ENCODE measurements around the gene UPF2. TPM values are rescaled to one million over a fixed set of nuclear protein-coding genes. Genes with fewer than 3 reads are reported as not detected.
"Not testable (repeated sequence)": the region's sequence is repeated elsewhere in the genome, so short reads cannot be mapped to it uniquely, and the experiment has no call there.

Gene UPF2
- total and polyA plus RNA-seq, 9 donors = 14.4 to 23.0 (median 19.1) TPM

DNA sequence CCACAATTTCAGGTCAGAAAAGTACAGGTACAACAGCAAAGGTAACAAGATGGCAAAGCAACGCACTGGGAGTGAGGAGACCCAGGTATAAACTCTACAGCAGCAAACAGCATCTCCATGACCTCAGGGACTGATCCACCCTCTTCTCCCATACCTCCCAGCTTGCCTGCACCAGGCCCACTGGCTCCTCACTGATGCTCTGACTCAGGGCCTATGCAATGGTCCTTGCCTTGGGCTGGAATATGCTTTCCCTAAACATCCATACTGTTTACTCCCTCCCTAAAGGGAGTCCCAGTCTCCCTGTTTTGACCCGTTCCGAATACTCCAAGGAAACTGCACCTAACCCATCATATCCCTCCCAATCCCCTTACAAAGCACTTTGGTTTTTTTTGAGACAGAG, 60.4 kb downstream of the UPF2 start:
- no peak overlapping the region for H3K4me3 ChIP-seq (ENCODE audit: low read length)
- H3K36me3 ChIP-seq (ENCODE audit: control insufficient read depth, insufficient read depth, low read length) = peaks cover 14% of the 10 kb centered on the region
- H3K9me3 ChIP-seq (replicated peaks; ENCODE audit: control insufficient read depth, low read depth, low read length) = no peaks in the 10 kb centered on the region
- WGBS (ENCODE audit: insufficient coverage) = 91% methylated on average over 2 of the region's 3 CpGs
- no peak for DNase-seq
- no peaks in the 10 kb centered on the region for H3K4me1 ChIP-seq (ENCODE audit: control insufficient read depth, insufficient read depth, low read length)
- no peak overlapping the region for H3K27ac ChIP-seq (ENCODE audit: low read length)
- H3K27me3 ChIP-seq (ENCODE audit: control insufficient read depth, insufficient read depth, low read length) = no peaks in the 10 kb centered on the region

GRCh38 chr10:11975795-11976194, 66.8 kb downstream of the UPF2 start:
- Histone ChIP-seq H3K4me1 (ENCODE audit: control insufficient read depth, insufficient read depth, low read length) (no peaks in the 10 kb centered on the region), H3K27me3 (ENCODE audit: control insufficient read depth, insufficient read depth, low read length) (no peaks in the 10 kb centered on the region), H3K9me3 (replicated peaks; ENCODE audit: control insufficient read depth, low read depth, low read length) (no peaks in the 10 kb centered on the region), H3K36me3 (ENCODE audit: control insufficient read depth, insufficient read depth, low read length) (peaks cover 20% of the 10 kb centered on the region), H3K27ac (ENCODE audit: low read length) (no peak overlapping the region), H3K4me3 (ENCODE audit: low read length) (no peak overlapping the region)
- WGBS (ENCODE audit: insufficient coverage) = no CpG with 5 or more reads among the region's 5 CpGs
- DNase-seq = no peak

- H3K27me3 ChIP-seq (ENCODE audit: control insufficient read depth, insufficient read depth, low read length); H3K27ac ChIP-seq (ENCODE audit: low read length); H3K9me3 ChIP-seq (replicated peaks; ENCODE audit: control insufficient read depth, low read depth, low read length); H3K4me3 ChIP-seq (ENCODE audit: low read length); H3K4me1 ChIP-seq (ENCODE audit: control insufficient read depth, insufficient read depth, low read length); DNase-seq: not testable (repeated sequence)
- 94% methylated on average over 2 of the region's 7 CpGs for WGBS (ENCODE audit: insufficient coverage)
- H3K36me3 ChIP-seq (ENCODE audit: control insufficient read depth, insufficient read depth, low read length) = peaks cover 14% of the 10 kb centered on the region
Measured at GRCh38 chr10:11972523-11972922, 70.1 kb downstream of the UPF2 start.

DNA sequence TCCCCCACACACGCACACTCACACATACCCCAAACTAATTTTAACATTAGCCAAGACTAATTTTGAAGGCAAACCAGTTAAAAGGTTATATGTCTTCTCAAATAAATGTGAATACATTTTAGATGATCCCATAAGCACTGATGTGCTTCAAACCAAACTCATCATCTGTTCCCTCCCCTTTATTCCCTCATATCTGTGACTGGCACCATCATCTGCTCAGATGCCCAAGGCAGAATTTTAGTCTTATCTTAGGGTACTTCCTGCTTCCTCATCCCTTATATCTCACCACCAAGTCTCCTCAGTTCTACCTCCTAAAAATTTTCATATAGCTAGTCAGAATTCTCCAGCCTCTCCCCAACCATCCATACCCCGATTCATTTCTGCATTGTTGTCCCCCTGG, 80.4 kb downstream of the UPF2 start:
- H3K27ac ChIP-seq (ENCODE audit: low read length) = no peak overlapping the region
- no peak overlapping the region for H3K4me3 ChIP-seq (ENCODE audit: low read length)
- no peaks in the 10 kb centered on the region for H3K4me1 ChIP-seq (ENCODE audit: control insufficient read depth, insufficient read depth, low read length)
- H3K27me3 ChIP-seq (ENCODE audit: control insufficient read depth, insufficient read depth, low read length) = no peaks in the 10 kb centered on the region
- 100% methylated on average over 1 of the region's 2 CpGs for WGBS (ENCODE audit: insufficient coverage)
- peaks cover 38% of the 10 kb centered on the region for H3K36me3 ChIP-seq (ENCODE audit: control insufficient read depth, insufficient read depth, low read length)
- no peak for DNase-seq
- H3K9me3 ChIP-seq (replicated peaks; ENCODE audit: control insufficient read depth, low read depth, low read length) = peaks cover 4% of the 10 kb centered on the region

- 100% methylated on average over 1 of the region's 4 CpGs for WGBS (ENCODE audit: insufficient coverage)
- Histone ChIP-seq H3K27ac (ENCODE audit: low read length) (no peak overlapping the region), H3K4me3 (ENCODE audit: low read length) (no peak overlapping the region), H3K4me1 (ENCODE audit: control insufficient read depth, insufficient read depth, low read length) (no peaks in the 10 kb centered on the region), H3K27me3 (ENCODE audit: control insufficient read depth, insufficient read depth, low read length) (no peaks in the 10 kb centered on the region), H3K36me3 (ENCODE audit: control insufficient read depth, insufficient read depth, low read length) (peaks cover 42% of the 10 kb centered on the region), H3K9me3 (replicated peaks; ENCODE audit: control insufficient read depth, low read depth, low read length) (peaks cover 4% of the 10 kb centered on the region)
- no peak for DNase-seq
Measured at GRCh38 chr10:11961771-11962170, 80.8 kb downstream of the UPF2 start.

GRCh38 chr10:11959966-11960365, 82.6 kb downstream of the UPF2 start:
- Histone ChIP-seq H3K4me1 (ENCODE audit: control insufficient read depth, insufficient read depth, low read length) (no peaks in the 10 kb centered on the region), H3K36me3 (ENCODE audit: control insufficient read depth, insufficient read depth, low read length) (peaks cover 43% of the 10 kb centered on the region), H3K27me3 (ENCODE audit: control insufficient read depth, insufficient read depth, low read length) (no peaks in the 10 kb centered on the region), H3K4me3 (ENCODE audit: low read length) (no peak overlapping the region), H3K27ac (ENCODE audit: low read length) (no peak overlapping the region), H3K9me3 (replicated peaks; ENCODE audit: control insufficient read depth, low read depth, low read length) (no peaks in the 10 kb centered on the region)
- no CpG with 5 or more reads among the region's 4 CpGs for WGBS (ENCODE audit: insufficient coverage)
- DNase-seq = no peak

DNA sequence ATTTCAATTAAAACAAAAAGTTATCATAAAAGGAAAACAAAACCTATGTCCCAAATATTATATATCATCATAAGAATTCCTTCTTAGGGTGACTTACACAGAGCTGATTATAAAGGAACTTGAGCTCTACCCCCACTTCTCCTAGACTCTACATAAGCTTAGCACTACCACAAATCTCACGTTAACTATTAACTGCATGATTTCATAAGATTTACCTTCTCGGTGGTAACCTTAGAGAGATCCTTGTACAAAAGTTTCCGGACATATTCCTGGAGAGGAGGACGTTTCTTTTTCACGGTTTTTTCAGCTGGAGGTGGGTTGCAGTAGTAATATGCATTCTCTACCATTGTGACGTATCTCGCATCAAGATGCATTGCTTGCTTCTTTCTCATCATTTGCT, 83.7 kb downstream of the UPF2 start:
- no peak for DNase-seq
- Histone ChIP-seq H3K36me3 (ENCODE audit: control insufficient read depth, insufficient read depth, low read length) (peaks cover 39% of the 10 kb centered on the region), H3K4me1 (ENCODE audit: control insufficient read depth, insufficient read depth, low read length) (no peaks in the 10 kb centered on the region)

GRCh38 chr10:11951695-11952094, 90.9 kb downstream of the UPF2 start:
- H3K9me3 ChIP-seq (replicated peaks; ENCODE audit: control insufficient read depth, low read depth, low read length) = no peaks in the 10 kb centered on the region
- H3K27me3 ChIP-seq (ENCODE audit: control insufficient read depth, insufficient read depth, low read length) = no peaks in the 10 kb centered on the region
- no peak overlapping the region for H3K27ac ChIP-seq (ENCODE audit: low read length)
- WGBS (ENCODE audit: insufficient coverage) = 92% methylated on average over 2 of the region's 5 CpGs
- H3K4me1 ChIP-seq (ENCODE audit: control insufficient read depth, insufficient read depth, low read length) = no peaks in the 10 kb centered on the region
- DNase-seq = no peak
- peaks cover 26% of the 10 kb centered on the region for H3K36me3 ChIP-seq (ENCODE audit: control insufficient read depth, insufficient read depth, low read length)
- no peak overlapping the region for H3K4me3 ChIP-seq (ENCODE audit: low read length)

More for the DNA sequence above, 83.7 kb downstream of the UPF2 start:
- WGBS (ENCODE audit: insufficient coverage) = 100% methylated on average over 1 of the region's 7 CpGs
- H3K9me3 ChIP-seq (replicated peaks; ENCODE audit: control insufficient read depth, low read depth, low read length) = no peaks in the 10 kb centered on the region
- no peak overlapping the region for H3K27ac ChIP-seq (ENCODE audit: low read length)
- no peaks in the 10 kb centered on the region for H3K27me3 ChIP-seq (ENCODE audit: control insufficient read depth, insufficient read depth, low read length)
- H3K4me3 ChIP-seq (ENCODE audit: low read length) = no peak overlapping the region

- peaks cover 26% of the 10 kb centered on the region for H3K36me3 ChIP-seq (ENCODE audit: control insufficient read depth, insufficient read depth, low read length)
- no peaks in the 10 kb centered on the region for H3K27me3 ChIP-seq (ENCODE audit: control insufficient read depth, insufficient read depth, low read length)
- no peaks in the 10 kb centered on the region for H3K9me3 ChIP-seq (replicated peaks; ENCODE audit: control insufficient read depth, low read depth, low read length)
- H3K4me3 ChIP-seq (ENCODE audit: low read length) = no peak overlapping the region
- H3K4me1 ChIP-seq (ENCODE audit: control insufficient read depth, insufficient read depth, low read length) = no peaks in the 10 kb centered on the region
- H3K27ac ChIP-seq (ENCODE audit: low read length) = no peak overlapping the region
- DNase-seq = no peak
- WGBS (ENCODE audit: insufficient coverage) = 97% methylated on average over 4 of the region's 9 CpGs
Measured at GRCh38 chr10:11950325-11951018, 92.1 kb downstream of the UPF2 start.

DNA sequence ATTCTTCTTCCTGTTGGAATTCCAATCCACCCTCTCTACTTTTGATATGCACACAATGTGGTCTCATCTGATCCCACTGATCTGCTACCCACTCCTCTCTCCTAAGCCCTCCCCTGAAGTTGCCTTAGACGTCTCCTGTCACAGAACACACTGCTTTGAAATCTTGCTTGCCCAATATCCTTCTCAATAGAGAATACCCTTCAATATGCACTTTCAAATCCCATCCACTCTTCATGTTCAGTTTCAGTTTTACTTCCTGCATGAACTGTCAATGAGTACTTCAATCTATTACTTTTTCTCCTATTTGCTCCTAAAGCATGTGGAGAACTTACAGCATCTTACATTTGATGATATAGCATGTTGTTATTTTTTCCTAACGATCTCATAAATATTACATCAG, 93.5 kb downstream of the UPF2 start:
- no peaks in the 10 kb centered on the region for H3K9me3 ChIP-seq (replicated peaks; ENCODE audit: control insufficient read depth, low read depth, low read length)
- no peaks in the 10 kb centered on the region for H3K27me3 ChIP-seq (ENCODE audit: control insufficient read depth, insufficient read depth, low read length)
- H3K36me3 ChIP-seq (ENCODE audit: control insufficient read depth, insufficient read depth, low read length) = peaks cover 23% of the 10 kb centered on the region
- no peak for DNase-seq
- no peak overlapping the region for H3K27ac ChIP-seq (ENCODE audit: low read length)
- no peaks in the 10 kb centered on the region for H3K4me1 ChIP-seq (ENCODE audit: control insufficient read depth, insufficient read depth, low read length)
- no peak overlapping the region for H3K4me3 ChIP-seq (ENCODE audit: low read length)
- WGBS (ENCODE audit: insufficient coverage) = 50% methylated on average over 1 of the region's 2 CpGs

DNA sequence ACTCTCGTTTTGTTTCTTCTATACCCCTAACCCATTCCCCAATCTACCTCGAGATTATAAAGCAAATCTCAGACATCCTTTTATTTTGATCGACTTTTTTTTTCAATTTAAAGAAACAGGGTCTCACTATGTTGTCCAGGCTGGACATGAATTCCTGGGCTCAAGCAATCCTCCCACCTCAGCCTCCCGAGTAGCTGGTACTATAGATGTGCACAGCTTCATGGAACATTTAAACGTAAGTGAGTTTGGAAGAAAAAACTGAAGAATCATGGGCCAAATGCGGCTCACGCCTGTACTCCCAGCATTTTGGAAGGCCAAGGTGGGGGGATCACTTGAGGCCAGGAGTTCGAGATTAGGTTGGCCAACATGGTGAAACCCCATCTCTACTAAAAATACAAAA, 96.0 kb downstream of the UPF2 start:
- Histone ChIP-seq H3K27me3 (ENCODE audit: control insufficient read depth, insufficient read depth, low read length) (no peaks in the 10 kb centered on the region), H3K4me1 (ENCODE audit: control insufficient read depth, insufficient read depth, low read length) (no peaks in the 10 kb centered on the region), H3K36me3 (ENCODE audit: control insufficient read depth, insufficient read depth, low read length) (peaks cover 20% of the 10 kb centered on the region), H3K27ac (ENCODE audit: low read length) (no peak overlapping the region), H3K9me3 (replicated peaks; ENCODE audit: control insufficient read depth, low read depth, low read length) (no peaks in the 10 kb centered on the region), H3K4me3 (ENCODE audit: low read length) (no peak overlapping the region)
- DNase-seq = no peak
- 79% methylated on average over 3 of the region's 8 CpGs for WGBS (ENCODE audit: insufficient coverage)
